Body of pancreas (tissue), 4 donors: ENCODE measurements around the gene ZNF433. TPM values are rescaled to one million over a fixed set of nuclear protein-coding genes. Genes with fewer than 3 reads are reported as not detected.

Experiments used
- ATAC-seq: fragments of 150-250 bp; one replicate; pipeline ENCODE4 v1.9.1; 2016
- DNase-seq, 4 donors: peaks; one replicate each; pipeline ENCODE4 v3.0.0-alpha.2; 2019
- H3K27ac ChIP-seq, 4 donors: fragments of 200-600 bp; sonication (generic); 1 replicate in 3 of 4; 2 replicates in 1 of 4; pipeline versions ENCODE4 v1.5.1 to v1.6.1; 2016 to 2019; ENCODE audit warnings: mild to moderate bottlenecking in 1 of 4, mixed read lengths in 1 of 4, moderate library complexity in 1 of 4
- H3K27me3 ChIP-seq, 2 donors: fragments of 200-600 bp; sonication (generic); one replicate each; pipeline ENCODE4 v1.6.0; 2016; ENCODE audit warnings: mild to moderate bottlenecking in 1 of 2
- H3K36me3 ChIP-seq, 2 donors: fragments of 200-600 bp; sonication (generic); replicated peaks in 1 of 2; 2 replicates each; pipeline ENCODE4 v1.5.1; 2016; ENCODE audit warnings: low read depth in 2 of 2; ENCODE audit not compliant: insufficient read depth in 1 of 2
- H3K4me1 ChIP-seq: fragments of 200-600 bp; sonication (generic); one replicate; pipeline ENCODE4 v1.6.0; 2016
- H3K4me3 ChIP-seq, 2 donors: fragments of 200-600 bp; sonication (generic); 1 replicate in 1 of 2; 2 replicates in 1 of 2; pipeline ENCODE4 v1.5.1; 2016 to 2019
- H3K9me3 ChIP-seq, 3 donors: fragments of 200-600 bp; sonication (generic); 1 replicate in 2 of 3; 2 replicates in 1 of 3; pipeline ENCODE4 v1.5.1; 2016
- POLR2A ChIP-seq, 3 donors: fragments of 450-650 bp; IDR thresholded peaks; one replicate each; pipeline ENCODE4 v1.6.1; 2016; ENCODE audit warnings: antibody characterized with exemption in 3 of 3, mild to moderate bottlenecking in 2 of 3
- WGBS, 2 donors: methylation state at CpG; one replicate each; pipeline ENCODE4 v1.1.5; 2017; 5-methylcytosine and 5-hydroxymethylcytosine counted together
- intact Hi-C: fragments of 100-400 bp; cut with DNase I; formaldehyde crosslinking; loops from one replicate; pipeline ENCODE4 v1.15.1; 2023
- small RNA-seq: library from RNA; depleted of rRNA; stranded (forward); fragments of <200 nt; gene quantifications from one replicate; pipeline ENCODE3, GENCODE V24; 2016
- total RNA-seq, 2 donors: library from RNA; depleted of rRNA; stranded (reverse); fragments of >200 nt; gene quantifications; one replicate each; pipeline ENCODE4 v1.1.0, GENCODE V29; 2016
- TF ChIP-seq, protein P1 (sequence below), 7 experiments: fragments of 450-650 bp in 4 of 7; fragments of 200-600 bp in 3 of 7; sonication (generic) in 3 of 7; IDR thresholded peaks; one replicate each; pipeline ENCODE4 v1.5.1; 2016 to 2019; ENCODE audit warnings: antibody characterized with exemption in 7 of 7

Gene ZNF433
- total RNA-seq, 2 donors from 2014 or later: 9.1 to 9.2 TPM

GRCh38 chr19:11971041-11971440 lies 64.4 kb downstream of the ZNF433 start:
- TF ChIP-seq, protein P1, sequence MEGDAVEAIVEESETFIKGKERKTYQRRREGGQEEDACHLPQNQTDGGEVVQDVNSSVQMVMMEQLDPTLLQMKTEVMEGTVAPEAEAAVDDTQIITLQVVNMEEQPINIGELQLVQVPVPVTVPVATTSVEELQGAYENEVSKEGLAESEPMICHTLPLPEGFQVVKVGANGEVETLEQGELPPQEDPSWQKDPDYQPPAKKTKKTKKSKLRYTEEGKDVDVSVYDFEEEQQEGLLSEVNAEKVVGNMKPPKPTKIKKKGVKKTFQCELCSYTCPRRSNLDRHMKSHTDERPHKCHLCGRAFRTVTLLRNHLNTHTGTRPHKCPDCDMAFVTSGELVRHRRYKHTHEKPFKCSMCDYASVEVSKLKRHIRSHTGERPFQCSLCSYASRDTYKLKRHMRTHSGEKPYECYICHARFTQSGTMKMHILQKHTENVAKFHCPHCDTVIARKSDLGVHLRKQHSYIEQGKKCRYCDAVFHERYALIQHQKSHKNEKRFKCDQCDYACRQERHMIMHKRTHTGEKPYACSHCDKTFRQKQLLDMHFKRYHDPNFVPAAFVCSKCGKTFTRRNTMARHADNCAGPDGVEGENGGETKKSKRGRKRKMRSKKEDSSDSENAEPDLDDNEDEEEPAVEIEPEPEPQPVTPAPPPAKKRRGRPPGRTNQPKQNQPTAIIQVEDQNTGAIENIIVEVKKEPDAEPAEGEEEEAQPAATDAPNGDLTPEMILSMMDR (IDR thresholded peaks at IDR 0.05): no peak
- TF ChIP-seq POLR2A (IDR thresholded peaks at IDR 0.05): no peak
- H3K36me3 ChIP-seq: no peaks in the 10 kb centered on the region
- H3K9me3 ChIP-seq: no peaks in the 10 kb centered on the region
- H3K4me1 ChIP-seq: no peaks in the 10 kb centered on the region
- DNase-seq (no peak), ATAC-seq (no peak)
- H3K27me3 ChIP-seq: no peaks in the 10 kb centered on the region
- intact Hi-C loops: no loop called here
- H3K27ac ChIP-seq: no peak overlapping the region
- no peak overlapping the region for H3K4me3 ChIP-seq
- 89% methylated on average over 2 of the region's 2 CpGs for WGBS, 2 donors

GRCh38 chr19:11970174-11970573 lies 65.3 kb downstream of the ZNF433 start:
- H3K4me1 ChIP-seq: no peaks in the 10 kb centered on the region
- no peak for DNase-seq
- 70 to 73% methylated on average over 1 of the region's 1 CpG for WGBS, 2 donors
- intact Hi-C loops: no loop called here
- no peak overlapping the region for H3K27ac ChIP-seq
- TF ChIP-seq, protein P1 (IDR thresholded peaks at IDR 0.05): no peak
- no peak for TF ChIP-seq POLR2A (IDR thresholded peaks at IDR 0.05)
- H3K9me3 ChIP-seq: no peaks in the 10 kb centered on the region
- ATAC-seq: no peak
- no peak overlapping the region for H3K4me3 ChIP-seq
- no peaks in the 10 kb centered on the region for H3K36me3 ChIP-seq
- H3K27me3 ChIP-seq: no peaks in the 10 kb centered on the region

DNA sequence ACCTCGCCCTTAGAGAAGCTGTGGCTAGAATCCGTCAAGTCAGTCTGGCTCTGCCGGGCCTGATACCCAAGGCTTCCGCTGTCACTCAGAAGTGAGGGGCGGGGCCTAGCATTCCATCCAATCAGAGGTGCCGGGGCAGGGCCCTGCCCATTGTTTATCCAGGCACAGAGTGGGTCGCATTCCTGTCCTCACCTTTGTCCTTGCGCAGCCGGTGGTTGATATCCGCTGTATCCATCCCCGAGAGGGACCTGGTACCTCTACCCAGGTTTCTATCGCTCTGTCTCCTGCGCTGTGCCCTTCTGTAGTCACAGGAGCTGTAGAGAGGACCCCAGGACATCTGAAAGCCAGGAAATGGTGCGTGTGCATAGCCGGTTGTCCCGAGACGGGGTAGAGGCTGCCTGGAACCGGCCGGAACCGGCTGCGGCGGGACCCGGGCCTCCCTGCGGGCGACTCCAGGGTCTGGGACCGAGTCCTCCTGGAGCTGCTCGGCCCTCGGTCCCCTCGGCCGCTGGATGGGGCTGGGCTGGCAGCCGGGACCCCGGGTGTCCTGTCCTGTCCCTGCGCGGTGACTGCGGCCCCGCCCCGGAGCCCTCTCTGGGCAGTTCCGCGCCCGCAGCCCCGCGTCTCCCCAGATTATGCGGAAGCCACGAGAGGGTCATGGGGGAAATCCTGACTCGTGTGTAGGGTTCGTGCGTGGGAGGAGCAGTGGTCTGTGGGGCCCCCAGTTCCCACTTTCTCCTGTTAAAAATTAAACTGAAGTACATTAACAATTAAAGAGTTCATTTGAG lies 70.4 kb downstream of the ZNF433 start, which contains the start of gene ZNF763:
ZNF763 (plus strand) TSS at position 183 of the 788 bp plus-strand sequence; CDS start at position 352, 169 bp downstream.
- WGBS, 2 donors: 1% methylated on average over 23 to 46 of the region's 47 CpGs
- peak within 1 kb of the TSS; percentile 77 to 93 (median 86) for H3K27ac ChIP-seq
- peak; percentile 96 for ATAC-seq
- H3K36me3 ChIP-seq: no peaks in the 10 kb centered on the region
- H3K4me3 ChIP-seq: peak within 1 kb of the TSS; percentile 32 to 76
- intact Hi-C loops: no loop called here
- peaks cover 13% of the 10 kb centered on the region for H3K4me1 ChIP-seq
- TF ChIP-seq POLR2A (IDR thresholded peaks at IDR 0.05): peak in 2 of 3 donors; percentile 75 to 85
- TF ChIP-seq, protein P1 (IDR thresholded peaks at IDR 0.05): no peak
- H3K27me3 ChIP-seq: no peaks in the 10 kb centered on the region
- no peaks in the 10 kb centered on the region for H3K9me3 ChIP-seq
- peak; percentile 92 to 97 (median 96) for DNase-seq

Small RNA genes lying within 50 kb of the gene (small RNA-seq; reads per million reads assigned to genes)
- gene RNA5SP464 (not detected), gene RNA5SP465 (not detected), gene RNA5SP466 (not detected)

Other genes starting within 250 kb of the ZNF433 start
- 1 to 10 TPM; 1.0 to 2.6 TPM for gene ZNF491, start 237.2 kb downstream of the ZNF433 start, total RNA-seq
- 10 to 100 TPM in 1 of 2 donors, 1 to 10 TPM in 1; 6.0 to 11.9 TPM for gene ZNF440, start 221.4 kb downstream of the ZNF433 start, total RNA-seq
- 1 to 10 TPM; 4.4 to 7.9 TPM for gene ZNF439, start 187.0 kb downstream of the ZNF433 start, total RNA-seq
- gene ZNF69, start 147.9 kb downstream of the ZNF433 start, total RNA-seq: 10 to 100 TPM; 13.2 to 14.8 TPM
- gene ZNF700, start 110.6 kb downstream of the ZNF433 start, total RNA-seq: 10 to 100 TPM; 16.3 to 26.4 TPM
- gene ZNF763, start 70.6 kb downstream of the ZNF433 start, total RNA-seq: 1 to 10 TPM in 1 of 2 donors, under 1 TPM in 1; 0.66 to 2.9 TPM
- 1 to 10 TPM in 1 of 2 donors, under 1 TPM in 1; 0.26 to 4.0 TPM for gene ZNF878, start 17.3 kb upstream of the ZNF433 start, total RNA-seq
- gene ZNF844, start 29.1 kb upstream of the ZNF433 start, total RNA-seq: 1 to 10 TPM; 4.3 to 6.0 TPM
- gene ZNF20, start 104.7 kb upstream of the ZNF433 start, total RNA-seq: 1 to 10 TPM in 1 of 2 donors, under 1 TPM in 1; 0.66 to 4.9 TPM
- gene ZNF625, start 121.1 kb upstream of the ZNF433 start, total RNA-seq: 1 to 10 TPM; 2.3 to 2.9 TPM
- 1 to 10 TPM; 3.4 to 4.0 TPM for gene ZNF136, start 127.4 kb upstream of the ZNF433 start, total RNA-seq